Ovary (tissue), 9 donors: ENCODE measurements around the gene S100A10. TPM values are rescaled to one million over a fixed set of nuclear protein-coding genes. Genes with fewer than 3 reads are reported as not detected.

ENCODE experiments used
- DNase-seq, 5 donors: peaks; one replicate each; pipeline ENCODE4 v3.0.0-alpha.2; 2019 to 2020
- H3K27ac ChIP-seq, 2 donors: fragments of 200-600 bp; one replicate each; pipeline versions ENCODE4 v1.5.1 to v1.8.0; 2019 to 2022
- H3K27me3 ChIP-seq: fragments of 200-600 bp; one replicate; pipeline ENCODE4 v1.8.0; 2022
- H3K36me3 ChIP-seq: fragments of 200-600 bp; sonication (generic); one replicate; pipeline ENCODE4 v1.5.1; 2019
- H3K4me1 ChIP-seq: one replicate; pipeline ENCODE4 v1.8.1; 2013; ENCODE audit warnings: mild to moderate bottlenecking, moderate library complexity; ENCODE audit not compliant: insufficient read depth
- H3K4me3 ChIP-seq: fragments of 200-600 bp; sonication (generic); one replicate; pipeline ENCODE4 v1.5.1; 2017
- H3K9me3 ChIP-seq, 2 donors: fragments of 200-600 bp in 1 of 2; sonication (generic) in 1 of 2; one replicate each; pipeline versions ENCODE4 v1.5.1 to v1.8.1; 2013 to 2019; ENCODE audit warnings: mild to moderate bottlenecking in 1 of 2, moderate library complexity in 1 of 2
- EP300 ChIP-seq: sonication (generic); formaldehyde crosslinking; IDR thresholded peaks from one replicate; pipeline ENCODE4 v1.6.1; 2017; ENCODE audit warnings: antibody characterized with exemption
- POLR2A ChIP-seq: fragments of 450-650 bp; IDR thresholded peaks from one replicate; pipeline ENCODE4 v1.6.1; 2017; ENCODE audit warnings: antibody characterized with exemption, mild to moderate bottlenecking, moderate library complexity
- WGBS, 3 donors: extraction: QIAGEN DNeasy Blood & Tissue Kit in 1 of 3; methylation state at CpG; one replicate each; pipeline versions ENCODE4 v1.1.5 to v1.1.7; 2013 to 2017; 5-methylcytosine and 5-hydroxymethylcytosine counted together
- intact Hi-C, 4 donors: fragments of 100-400 bp; cut with DNase I; formaldehyde crosslinking; loops; one replicate each; pipeline versions ENCODE4 v1.11.0 to v1.15.1; 2022 to 2023
- polyA plus RNA-seq, 2 donors: library from polyadenylated mRNA; stranded (reverse); fragments of 200-250 nt in 1 of 2; fragments of 350-450 nt in 1 of 2; fragmentation: Illumina TruSeq in 1 of 2; extraction: RNeasy Lipid Tissue Mini Kit (QIAGEN cat#74804) in 1 of 2; gene quantifications; one replicate each; pipeline ENCODE4 v1.2.3, GENCODE V29; 2013 to 2014
- total RNA-seq, 7 donors: library from RNA; depleted of rRNA in 2 of 7; stranded (reverse); fragments of >200 nt in 2 of 7; fragmentation: NEBNext Ultra II Directional in 3 of 7; extraction: Animal tissue kit (Norgen Biotek cat#: 25700) in 3 of 7; gene quantifications; one replicate each; pipeline versions ENCODE4 v1.1.0 to v1.2.4, GENCODE V29; 2016 to 2023
- TF ChIP-seq, protein P1 (sequence below), 3 donors: fragments of 450-650 bp in 2 of 3; fragments of 200-600 bp in 1 of 3; IDR thresholded peaks; one replicate each; pipeline versions ENCODE4 v1.5.1 to v1.8.0; 2016 to 2022; ENCODE audit warnings: antibody characterized with exemption in 3 of 3, mild to moderate bottlenecking in 1 of 3
- donor health status: DM: no; HTN: no; CAD: no; lungs with moderate emphysema.
- donor health status: DM: no; HTN: no; CAD: no.
- donor health status: Bipolar disorder and iron deficiency.
- donor health status: DM: yes; HTN: yes; CAD: no.
- donor health status: DM: no; HTN: no; CAD: no.
- donor health status: DM: yes; HTN: yes; CAD: no.

S100A10 gene
- total and polyA plus RNA-seq, 9 donors, result 38.6 to 642 (median 213) TPM

DNA sequence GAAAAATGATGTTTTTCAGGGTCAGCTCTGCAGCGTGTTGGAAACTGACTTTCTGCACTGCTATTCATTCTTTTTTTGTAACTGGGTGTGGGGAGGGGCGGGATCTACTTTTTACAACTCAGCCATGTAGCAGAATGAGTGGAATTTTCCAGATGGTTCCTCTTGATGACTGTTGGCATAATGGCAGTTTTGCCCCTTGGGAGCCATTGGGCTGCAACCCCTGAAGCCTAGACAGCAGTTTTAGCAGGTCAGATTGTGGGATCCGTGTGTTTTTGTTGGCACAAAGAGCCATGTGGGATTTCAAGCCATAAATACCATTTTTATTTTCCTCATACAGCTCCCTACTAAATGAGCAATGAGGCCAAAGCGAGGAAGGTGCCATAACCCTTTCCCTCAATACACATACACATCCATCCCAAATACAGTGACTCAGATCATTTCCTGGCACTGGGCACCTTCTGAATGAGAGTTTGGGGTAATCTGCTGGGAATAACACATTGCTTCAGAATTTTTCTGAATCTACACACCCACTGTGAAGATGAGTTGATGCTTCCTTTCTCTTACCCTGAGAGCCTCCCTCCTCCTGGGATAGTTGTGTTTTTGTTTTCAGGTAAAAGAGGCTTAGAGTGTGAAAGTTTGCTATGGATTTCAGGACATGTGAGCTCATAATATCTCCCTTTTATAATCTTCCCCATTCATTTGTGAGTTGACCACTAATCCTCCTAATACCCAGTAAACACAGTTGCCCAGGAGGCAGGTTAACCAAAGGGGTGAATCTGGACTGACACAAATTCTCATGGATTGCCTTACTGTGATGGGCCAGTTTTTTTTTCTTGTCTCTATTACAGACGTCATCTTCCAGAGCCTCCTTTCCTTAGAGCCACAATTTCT, 13.1 kb downstream of the S100A10 start:
- Histone ChIP-seq H3K36me3 (no peaks in the 10 kb centered on the region), H3K27me3 (no peaks in the 10 kb centered on the region), H3K9me3 (no peaks in the 10 kb centered on the region), H3K4me3 (no peak overlapping the region), H3K27ac (peak overlapping the region in 1 of 2 donors; percentile 31), H3K4me1 (peaks cover 10% of the 10 kb centered on the region)
- no peak for TF ChIP-seq POLR2A
- no peak for TF ChIP-seq EP300
- TF ChIP-seq, protein P1, sequence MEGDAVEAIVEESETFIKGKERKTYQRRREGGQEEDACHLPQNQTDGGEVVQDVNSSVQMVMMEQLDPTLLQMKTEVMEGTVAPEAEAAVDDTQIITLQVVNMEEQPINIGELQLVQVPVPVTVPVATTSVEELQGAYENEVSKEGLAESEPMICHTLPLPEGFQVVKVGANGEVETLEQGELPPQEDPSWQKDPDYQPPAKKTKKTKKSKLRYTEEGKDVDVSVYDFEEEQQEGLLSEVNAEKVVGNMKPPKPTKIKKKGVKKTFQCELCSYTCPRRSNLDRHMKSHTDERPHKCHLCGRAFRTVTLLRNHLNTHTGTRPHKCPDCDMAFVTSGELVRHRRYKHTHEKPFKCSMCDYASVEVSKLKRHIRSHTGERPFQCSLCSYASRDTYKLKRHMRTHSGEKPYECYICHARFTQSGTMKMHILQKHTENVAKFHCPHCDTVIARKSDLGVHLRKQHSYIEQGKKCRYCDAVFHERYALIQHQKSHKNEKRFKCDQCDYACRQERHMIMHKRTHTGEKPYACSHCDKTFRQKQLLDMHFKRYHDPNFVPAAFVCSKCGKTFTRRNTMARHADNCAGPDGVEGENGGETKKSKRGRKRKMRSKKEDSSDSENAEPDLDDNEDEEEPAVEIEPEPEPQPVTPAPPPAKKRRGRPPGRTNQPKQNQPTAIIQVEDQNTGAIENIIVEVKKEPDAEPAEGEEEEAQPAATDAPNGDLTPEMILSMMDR (IDR thresholded peaks at IDR 0.05), result no peak
- 23 to 31% (median 30%) methylated on average over 5 of the region's 5 CpGs for WGBS, 3 donors
- intact Hi-C loops, result no loop called here
- DNase-seq, result peak in 1 of 5 donors; percentile 49

DNA sequence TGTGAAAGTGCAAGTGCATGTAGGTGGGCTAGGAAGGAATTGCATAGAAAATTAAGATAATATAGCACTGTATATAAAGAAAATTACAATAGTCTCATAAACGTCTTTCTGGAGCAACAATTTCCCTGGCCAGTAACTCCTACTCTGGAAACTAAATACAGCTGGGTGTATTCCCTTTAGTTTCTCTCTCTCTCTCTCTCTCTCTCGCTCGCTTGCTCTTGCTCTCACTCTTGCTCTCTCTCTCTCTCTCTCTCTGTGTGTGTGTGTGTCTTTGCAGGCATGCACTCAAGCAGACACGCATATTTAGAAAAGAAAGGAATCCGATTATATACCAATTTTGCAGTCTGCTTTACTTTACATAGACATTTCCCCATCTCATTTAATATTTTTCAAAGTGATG, 14.7 kb downstream of the S100A10 start:
- no peaks in the 10 kb centered on the region for H3K36me3 ChIP-seq
- WGBS, 3 donors, result 16 to 45% (median 42%) methylated on average over 5 of the region's 5 CpGs
- H3K27me3 ChIP-seq, result no peaks in the 10 kb centered on the region
- no peak overlapping the region for H3K27ac ChIP-seq
- no peaks in the 10 kb centered on the region for H3K9me3 ChIP-seq
- H3K4me1 ChIP-seq, result peaks cover 10% of the 10 kb centered on the region
- no peak for TF ChIP-seq EP300
- no peak for TF ChIP-seq POLR2A
- TF ChIP-seq, protein P1 (IDR thresholded peaks at IDR 0.05), result no peak
- DNase-seq, result no peak
- H3K4me3 ChIP-seq, result no peak overlapping the region
- intact Hi-C loops, result no loop called here

DNA sequence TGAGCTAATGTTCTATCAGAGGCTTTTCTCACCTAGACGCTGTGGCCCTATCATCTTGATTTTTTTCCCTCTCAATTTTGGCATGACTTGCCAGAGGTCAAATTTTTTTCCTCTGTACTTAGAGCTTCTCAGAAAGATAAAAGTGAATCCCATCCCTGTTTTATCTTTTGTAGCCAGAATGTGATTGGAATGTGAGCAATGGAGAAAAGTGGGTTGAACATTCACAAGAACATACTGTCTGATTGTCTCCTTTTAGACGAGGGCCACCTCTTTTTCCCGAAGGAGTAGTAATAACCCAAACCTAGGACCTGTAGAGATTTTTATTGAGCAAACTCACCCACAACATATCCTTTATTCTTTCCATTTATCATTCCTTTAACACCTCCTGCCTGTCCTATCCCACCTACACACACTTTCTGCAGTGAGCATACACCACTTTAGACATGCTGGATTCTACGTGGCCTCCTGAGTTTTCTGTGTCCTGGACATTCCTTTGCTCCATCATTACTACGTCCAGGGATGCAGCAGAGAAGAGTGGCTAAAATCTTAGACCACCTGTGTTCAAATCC, 15.9 kb downstream of the S100A10 start:
- H3K27me3 ChIP-seq, result no peaks in the 10 kb centered on the region
- H3K36me3 ChIP-seq, result no peaks in the 10 kb centered on the region
- no peak overlapping the region for H3K4me3 ChIP-seq
- TF ChIP-seq EP300 (no peak), POLR2A (no peak)
- TF ChIP-seq, protein P1 (IDR thresholded peaks at IDR 0.05), result no peak
- H3K27ac ChIP-seq, result no peak overlapping the region
- WGBS, 3 donors, result 75 to 83% (median 79%) methylated on average over 5 of the region's 5 CpGs
- intact Hi-C loops, result no loop called here
- no peaks in the 10 kb centered on the region for H3K9me3 ChIP-seq
- DNase-seq, result no peak
- peaks cover 10% of the 10 kb centered on the region for H3K4me1 ChIP-seq

DNA sequence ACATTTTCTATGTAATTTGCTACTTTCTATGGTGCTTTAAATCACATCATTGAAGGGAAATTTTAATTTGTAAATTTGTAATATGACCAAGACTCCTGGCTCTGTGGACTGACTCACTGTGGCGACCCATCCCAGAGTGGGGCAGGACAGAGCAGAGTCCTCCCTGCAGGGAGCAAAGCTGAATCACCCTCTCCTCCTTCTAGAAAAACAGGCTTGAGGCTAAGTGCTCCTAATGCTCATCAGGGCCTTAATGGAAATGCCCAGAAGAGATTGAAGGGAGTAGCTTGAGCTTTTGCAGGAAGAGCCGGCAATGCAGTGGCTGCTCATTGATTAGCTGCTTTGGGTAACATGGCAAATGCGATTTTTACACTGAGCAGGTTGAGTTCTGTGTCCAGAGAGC, 16.8 kb downstream of the S100A10 start:
- Histone ChIP-seq H3K4me1 (peaks cover 10% of the 10 kb centered on the region), H3K36me3 (no peaks in the 10 kb centered on the region), H3K27ac (no peak overlapping the region), H3K4me3 (no peak overlapping the region), H3K9me3 (no peaks in the 10 kb centered on the region), H3K27me3 (no peaks in the 10 kb centered on the region)
- intact Hi-C loops, result no loop called here
- TF ChIP-seq, protein P1 (IDR thresholded peaks at IDR 0.05), result no peak
- TF ChIP-seq EP300 (no peak), POLR2A (no peak)
- DNase-seq, result no peak
- whole genome bisulfite sequencing, 3 donors, result 87 to 92% (median 91%) methylated on average over 3 of the region's 3 CpGs
